SKM-1 (cell line): ENCODE measurements around the gene EFNA3.

Experiments used
- DNase-seq: peaks from one replicate; lab custom pipeline; 2025; ENCODE audit not compliant: unreplicated experiment; lab: John Stamatoyannopoulos, UW

EFNA3 gene

DNA sequence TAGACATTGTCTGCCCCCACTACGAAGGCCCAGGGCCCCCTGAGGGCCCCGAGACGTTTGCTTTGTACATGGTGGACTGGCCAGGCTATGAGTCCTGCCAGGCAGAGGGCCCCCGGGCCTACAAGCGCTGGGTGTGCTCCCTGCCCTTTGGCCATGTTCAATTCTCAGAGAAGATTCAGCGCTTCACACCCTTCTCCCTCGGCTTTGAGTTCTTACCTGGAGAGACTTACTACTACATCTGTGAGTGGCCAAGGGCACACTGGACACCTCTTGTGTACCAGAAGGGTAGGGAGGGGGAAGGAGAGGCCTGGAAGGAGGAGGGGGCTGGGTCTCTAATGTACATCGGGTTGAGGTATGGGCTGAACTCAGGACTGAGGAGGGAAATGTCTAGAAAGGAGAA is 11.9 kb upstream of the EFNA3 start:
- DNase-seq: no peak

DNA sequence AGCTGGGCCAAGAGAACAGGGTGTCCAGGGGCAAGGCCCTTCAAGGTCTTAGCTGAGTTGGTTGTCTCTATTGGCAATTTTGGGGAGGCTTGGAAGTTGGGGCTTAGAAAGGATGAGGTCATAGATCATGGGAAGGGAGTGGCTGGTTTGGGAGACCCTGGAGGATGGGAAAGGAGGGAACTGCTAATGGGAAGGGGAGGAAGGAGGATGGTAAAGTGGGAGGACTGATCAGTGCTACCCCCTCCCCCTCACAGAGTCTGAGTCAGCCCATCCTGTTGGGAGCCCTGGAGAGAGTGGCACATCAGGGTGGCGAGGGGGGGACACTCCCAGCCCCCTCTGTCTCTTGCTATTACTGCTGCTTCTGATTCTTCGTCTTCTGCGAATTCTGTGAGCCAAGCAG is 10.0 kb upstream of the EFNA3 start:
- no peak for DNase-seq

DNA sequence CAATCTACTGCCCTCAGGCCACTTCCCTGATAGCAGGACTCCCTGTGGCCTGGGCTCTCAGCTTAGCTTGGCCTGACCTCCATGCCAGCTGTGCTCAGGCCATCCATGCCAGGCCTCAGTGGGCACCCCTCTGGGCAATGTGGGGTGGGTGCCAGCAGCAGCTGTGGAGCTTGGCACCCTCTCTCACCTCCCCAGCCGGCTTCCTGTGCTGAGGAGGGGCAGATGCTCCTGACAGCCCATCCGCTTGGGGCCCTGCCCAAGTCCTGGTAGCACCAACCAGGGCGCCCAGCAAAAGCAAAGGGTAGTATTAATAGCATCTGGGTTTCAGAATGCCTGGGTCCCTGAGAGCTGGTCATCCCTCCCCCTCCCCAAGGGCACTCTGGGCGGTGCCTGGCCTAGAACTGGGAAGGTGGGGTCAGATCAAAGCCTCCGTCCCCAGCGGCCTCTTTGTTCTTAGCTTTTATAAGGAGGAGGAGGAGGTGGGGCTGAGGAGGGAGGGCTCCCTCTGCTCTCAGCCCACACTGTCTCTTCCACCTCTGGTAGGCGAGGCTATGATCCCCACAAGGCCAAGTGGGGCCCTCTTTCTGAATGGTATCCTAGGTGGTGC is 9.0 kb upstream of the EFNA3 start:
- DNase-seq: no peak

DNA sequence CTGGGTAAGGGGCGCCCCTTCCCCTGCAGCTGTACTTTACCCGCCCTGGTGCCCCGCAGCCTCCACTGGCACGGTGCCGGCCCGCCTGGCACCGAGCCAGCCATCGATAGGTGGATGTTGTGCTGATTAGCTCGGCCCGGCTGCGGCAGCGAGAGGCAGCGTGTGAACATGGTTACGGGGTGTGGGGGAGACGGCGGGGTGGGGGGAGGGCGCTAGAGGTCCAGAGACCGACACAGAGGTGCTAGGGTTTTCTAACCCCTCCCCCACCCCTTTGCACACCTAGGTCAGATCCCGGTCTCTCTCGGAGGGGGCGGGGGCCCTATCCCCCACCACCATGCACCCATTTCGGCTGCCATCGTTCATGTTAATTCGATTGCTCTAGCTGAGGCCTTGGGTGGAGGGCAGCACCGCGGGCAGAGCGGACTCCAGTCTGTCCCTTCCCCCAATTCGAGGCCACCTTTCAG is 8.4 kb upstream of the EFNA3 start:
- DNase-seq: no peak

DNA sequence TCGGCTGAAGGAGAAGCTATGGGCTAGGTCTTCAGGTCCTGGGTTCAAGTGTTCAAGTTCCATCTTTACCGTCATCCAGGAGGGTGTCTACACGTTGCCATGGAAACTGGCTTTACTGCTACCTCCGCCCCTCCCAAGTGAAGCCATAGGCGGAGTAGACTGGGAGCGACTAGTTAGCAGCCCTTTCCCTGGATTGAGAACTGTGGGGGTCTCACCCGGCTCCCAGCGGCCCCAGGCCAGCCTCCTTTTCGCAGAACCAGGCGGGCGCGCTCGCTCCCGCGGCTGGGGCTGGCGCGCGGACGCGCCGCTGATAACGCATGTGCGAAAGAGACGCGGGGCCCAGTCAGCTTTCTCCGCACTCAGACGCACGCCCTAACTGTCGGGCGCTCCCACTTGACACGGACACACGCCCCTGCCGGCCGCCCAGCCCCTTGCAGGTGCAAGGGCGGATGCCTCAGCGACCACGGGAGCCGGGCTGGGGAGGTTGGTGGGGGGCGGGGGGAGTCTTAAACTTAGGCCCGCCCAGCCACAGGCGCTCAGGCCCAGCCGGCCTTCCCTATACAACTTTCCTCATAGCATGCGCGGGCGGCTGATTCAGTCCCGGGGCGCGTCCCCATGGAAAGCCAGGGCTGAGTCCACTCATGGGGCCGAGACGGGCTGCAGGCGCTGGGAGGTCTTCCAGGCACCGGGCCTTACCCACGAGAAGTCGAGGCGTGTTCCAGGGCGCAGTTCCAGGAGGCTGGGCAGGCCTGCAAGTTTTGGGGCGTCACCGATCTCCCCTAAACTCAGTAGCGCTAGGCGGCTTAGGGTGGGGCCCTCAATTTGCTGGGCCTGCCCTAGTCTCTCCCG is 7.7 kb upstream of the EFNA3 start:
- DNase-seq: no peak

DNA sequence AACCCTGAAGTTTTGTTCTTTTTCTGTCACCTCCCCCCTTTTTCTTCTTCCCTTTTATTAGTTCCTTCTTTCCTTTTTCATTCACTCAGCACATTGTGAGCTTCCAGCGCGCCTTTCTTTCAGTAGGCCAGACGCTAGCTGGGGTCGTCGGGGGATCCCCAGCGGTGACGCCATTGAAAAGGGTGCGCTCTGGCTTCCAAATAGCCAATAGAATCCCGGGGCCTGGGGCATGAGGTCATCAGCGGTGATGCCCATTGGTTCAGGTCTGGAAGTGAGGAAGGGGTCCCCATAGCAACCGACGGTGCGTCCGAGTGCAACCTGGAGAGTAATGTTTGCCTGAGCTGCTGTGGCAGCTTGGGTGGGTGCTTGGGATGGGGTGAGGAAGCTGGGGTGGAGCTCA is 6.9 kb upstream of the EFNA3 start:
- DNase-seq: no peak

DNA sequence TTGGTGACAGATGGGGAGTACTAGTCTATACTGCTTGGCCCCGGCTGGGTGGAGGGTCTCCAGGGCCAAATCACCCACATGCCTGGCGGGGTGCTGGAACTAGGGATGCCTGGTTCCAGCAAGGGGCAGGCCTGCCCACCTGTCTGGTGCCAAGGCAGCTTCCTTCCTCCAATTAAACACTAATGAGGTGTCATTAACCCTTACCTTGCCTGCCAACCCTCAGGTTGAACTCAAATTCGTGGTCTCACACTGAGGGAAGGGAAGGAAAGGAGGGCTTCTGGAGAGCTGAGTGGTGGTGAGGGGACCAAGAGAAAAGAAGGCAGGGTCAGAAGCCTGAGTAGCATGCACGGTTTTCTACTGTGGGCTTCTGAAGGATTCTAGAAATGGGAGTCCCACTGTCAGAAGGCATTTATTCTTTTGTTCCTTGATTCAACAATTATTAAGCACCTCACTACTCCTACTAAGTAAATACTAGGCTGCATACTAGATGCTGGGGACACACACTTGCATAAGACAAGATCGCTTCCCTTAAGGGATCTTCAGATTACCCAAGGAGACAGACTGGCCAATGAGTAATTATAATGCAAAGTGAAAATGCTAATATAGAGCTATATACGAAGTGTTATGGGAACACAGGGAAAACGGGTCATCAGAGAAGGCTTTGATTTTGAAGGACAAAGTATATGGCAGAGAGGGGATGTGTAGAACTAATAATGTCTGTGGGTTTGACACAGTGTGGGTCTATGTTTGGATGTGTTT is 5.9 kb upstream of the EFNA3 start:
- no peak for DNase-seq

DNA sequence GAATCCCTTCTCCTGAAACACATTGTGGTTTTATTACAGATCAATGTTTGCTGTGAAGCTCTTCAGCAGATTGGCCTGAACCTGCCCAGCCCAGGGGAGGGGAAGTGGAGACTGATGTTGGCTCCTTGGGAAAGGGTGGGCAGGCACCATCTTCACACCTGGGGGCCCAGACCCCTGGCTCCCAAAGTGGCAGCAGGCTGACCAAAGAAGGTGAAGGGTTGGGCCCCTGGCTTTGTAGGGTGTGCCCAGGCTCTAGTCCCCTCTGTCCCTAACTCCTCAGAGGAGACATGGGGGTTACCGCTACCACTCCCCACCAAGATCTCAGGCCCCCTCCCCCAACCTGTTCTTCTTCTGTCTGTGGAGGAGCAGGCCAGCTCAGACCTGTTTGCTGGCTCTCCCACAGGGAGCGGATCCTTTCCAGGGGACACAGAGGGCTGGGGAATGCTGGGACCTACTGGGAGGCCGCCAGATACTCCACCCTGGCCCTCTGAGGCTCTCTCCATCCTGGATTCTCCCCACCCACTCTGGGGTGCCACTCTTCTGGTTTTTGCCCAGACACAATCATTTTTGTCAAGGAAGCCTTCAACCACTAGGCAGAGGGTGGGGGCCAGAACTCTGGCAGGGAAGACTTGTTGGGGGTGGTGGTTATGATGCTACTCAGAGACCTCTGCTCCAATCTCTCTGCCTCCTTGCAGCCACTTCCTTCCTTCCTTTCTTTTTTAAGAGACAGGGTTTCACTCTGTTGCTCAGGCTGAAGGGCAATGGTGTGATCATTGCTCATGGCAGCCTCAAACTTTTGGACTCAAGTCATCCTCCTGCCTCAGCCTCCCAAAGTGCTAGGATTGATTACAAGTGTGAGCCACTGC is 5.0 kb upstream of the EFNA3 start:
- DNase-seq: no peak

DNA sequence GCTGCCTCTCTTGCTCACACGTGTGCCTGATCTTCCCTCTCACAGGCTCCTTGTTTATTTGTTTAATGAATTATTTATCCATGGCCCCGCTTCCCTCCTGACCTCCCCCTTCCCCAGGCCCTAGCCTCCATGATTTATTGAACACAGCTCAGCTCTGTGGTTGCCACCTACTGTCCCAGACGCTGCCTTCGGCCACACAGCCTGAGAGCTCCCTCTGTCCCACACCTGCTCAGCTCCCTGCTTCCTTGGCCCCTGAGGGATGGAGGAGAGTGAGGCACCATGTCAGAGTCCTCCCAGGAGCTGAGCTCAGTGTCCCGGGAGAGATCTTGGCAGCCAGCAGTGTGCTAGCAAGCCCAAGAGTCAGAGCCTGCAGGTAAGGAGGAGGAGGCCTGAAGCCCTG is 3.1 kb upstream of the EFNA3 start:
- DNase-seq: no peak

DNA sequence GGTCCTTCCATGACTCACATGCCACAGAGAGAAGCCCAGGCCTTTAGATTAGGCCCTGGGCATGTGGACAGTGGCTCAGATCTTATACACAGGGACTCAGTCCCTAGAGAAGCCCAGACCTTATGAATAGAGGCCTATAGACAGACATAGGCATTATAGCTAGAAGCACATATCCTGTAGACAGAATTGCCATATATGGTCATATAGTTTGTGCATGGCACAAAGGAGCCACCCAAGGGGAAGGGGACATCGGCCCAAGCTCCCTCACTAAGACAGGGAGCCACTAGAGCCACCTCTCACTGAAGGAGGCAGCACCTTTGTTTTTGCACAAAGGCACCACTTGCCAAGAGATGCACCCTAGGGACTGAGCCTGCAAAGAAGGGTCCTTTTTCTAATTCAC is 2.3 kb upstream of the EFNA3 start:
- DNase-seq: no peak

DNA sequence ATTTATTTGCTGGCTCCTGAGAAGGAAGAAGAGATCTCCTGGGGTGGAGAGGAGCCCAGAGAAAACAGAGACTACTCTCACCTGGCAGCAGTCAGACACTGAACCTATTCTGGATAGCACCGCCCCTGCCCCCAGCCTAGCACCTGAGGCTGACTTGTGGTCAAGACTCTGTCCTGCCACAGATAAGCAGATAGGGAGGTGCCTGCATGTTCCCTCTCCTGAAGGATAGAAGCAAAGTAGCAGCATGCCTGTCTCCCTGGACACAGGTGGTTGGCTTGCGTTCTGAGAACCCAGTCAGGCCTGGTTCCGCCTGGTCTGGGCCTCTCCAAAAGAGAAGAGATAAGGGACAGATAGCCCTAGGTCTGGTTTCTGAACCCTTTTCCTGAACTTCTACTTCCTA is 1.3 kb upstream of the EFNA3 start:
- DNase-seq: no peak

DNA sequence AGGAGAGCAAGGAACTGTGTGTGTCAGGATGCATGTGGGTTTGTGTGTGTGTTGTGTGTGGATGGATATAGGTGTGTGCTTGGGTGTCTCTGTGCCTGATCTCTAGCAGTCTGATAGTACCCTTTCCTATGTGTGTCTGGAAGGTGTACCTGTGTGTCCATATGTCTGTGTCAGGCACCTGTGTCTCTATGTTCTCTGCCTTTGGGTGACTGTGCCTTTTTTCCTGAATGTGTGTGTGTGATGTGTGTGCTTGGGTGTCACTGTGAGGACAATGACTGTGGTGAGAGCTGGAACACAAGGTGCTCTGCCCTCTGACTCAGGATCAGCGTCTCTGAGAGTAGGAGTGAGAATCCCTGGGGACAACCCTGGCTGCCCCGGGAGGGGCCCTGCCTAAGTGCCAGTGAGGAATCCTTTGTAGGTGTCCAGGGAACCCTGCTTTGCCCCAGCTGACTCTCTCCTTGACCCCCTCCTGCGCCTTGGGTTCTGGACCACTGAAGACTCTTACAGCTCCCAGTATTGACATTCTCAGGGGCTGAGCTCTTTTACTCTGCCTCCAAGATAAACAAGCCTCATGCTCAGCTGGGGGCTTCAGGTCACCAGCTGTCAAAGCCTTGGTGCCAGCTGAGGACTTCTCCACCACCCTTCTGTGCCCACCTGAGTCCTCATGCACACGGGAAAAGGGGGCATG is 735 bp upstream of the EFNA3 start:
- DNase-seq: no peak

DNA sequence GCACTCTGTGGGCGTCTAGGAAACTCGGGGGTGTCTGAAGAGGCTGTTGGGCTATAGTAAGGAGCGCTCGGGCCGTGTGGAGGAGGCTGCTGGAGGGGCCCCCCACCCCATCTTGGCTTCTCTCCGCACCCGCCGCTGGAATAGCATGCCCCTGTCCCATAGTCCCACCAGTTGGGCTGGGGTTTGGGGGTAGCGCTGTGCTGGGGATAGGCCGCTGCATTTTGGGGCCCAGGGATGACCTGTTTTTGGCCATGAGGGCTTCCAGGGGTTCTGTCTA is 511 bp downstream of the EFNA3 start:
- DNase-seq: no peak

DNA sequence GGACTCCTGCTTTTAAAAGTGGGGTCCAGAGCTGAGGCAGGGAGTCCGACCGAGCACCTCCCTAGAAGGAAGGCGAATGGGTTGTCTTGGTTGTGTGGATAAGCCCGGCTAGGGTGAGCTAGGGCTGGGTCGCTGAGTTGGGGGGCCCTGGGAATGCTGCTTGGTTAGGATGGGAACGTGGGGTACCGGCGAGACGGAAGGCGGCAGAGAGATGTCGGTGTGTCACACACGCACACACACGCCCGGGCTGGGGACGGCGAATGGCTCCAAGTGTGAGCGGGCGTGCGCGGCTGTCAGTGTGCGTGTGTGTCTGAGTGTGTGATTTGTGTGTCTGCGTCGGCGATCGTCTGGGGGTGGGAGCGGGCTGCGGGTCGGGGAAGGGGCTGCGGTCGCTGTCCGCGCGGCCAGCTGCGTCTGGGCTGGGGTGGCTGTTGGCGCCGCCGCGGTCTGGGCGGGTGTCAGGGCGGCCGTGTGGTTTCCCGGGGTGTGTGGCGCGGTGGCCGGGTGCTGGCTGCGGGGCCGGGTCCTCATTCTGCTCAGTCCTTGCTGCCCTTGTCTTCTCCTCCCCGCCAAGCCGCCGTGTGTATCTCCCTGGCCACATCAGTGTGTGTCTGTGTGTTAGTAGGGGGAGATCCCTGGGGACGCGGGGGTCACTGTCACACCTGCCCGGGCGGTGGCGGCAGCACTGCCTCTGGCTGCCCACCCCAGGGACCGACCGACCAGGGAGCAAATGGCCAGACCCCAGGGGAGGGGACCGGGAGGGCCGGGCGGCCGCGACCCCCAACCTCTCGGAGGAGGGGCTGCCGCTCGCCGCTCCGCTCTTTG is 1.1 kb downstream of the EFNA3 start:
- no peak for DNase-seq

DNA sequence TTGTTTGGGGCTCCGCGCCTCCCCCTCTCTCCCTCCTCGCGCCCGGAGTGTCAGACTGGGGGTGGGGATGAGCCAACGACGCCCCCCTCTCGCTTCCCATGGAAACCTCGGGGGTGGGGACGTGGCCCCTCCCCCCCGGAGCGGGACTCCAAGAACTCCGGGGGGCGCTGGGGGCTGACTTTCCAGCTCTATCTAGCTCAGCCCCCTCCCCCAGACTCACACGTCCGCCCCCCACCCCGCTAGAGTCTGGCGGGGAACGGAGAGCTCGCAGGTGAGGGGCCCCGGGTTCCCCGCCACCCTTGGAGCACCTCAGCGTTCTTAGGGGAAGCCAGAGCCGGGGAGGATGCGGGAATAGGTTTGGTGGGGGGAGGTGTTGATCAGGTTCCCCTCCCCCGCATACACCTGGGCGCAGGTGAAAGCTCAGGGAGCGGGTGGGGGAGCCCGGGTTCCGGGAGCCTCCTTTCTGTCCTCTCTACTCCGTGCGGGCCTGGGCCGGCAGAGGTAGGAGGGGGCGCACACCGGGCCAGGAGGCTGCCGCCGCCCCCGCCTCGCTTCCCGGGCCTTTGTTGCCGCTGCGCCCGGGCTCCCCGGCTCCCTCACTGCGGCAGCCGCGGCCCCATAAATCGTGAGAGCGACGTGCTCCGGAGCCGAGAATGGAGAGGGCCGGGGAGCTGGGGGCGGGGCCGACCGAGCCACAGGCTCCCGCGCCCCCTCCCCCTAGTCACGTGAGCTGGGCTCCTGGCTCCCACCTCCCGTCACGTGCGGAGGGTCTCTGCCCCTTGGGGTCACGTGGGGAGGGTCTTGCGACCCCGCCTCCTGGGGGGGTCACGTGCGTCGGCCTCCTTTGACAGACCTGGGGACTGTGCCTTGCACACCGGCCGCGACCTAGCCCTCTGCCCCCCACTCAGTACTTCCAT is 1.9 kb downstream of the EFNA3 start:
- DNase-seq: no peak

DNA sequence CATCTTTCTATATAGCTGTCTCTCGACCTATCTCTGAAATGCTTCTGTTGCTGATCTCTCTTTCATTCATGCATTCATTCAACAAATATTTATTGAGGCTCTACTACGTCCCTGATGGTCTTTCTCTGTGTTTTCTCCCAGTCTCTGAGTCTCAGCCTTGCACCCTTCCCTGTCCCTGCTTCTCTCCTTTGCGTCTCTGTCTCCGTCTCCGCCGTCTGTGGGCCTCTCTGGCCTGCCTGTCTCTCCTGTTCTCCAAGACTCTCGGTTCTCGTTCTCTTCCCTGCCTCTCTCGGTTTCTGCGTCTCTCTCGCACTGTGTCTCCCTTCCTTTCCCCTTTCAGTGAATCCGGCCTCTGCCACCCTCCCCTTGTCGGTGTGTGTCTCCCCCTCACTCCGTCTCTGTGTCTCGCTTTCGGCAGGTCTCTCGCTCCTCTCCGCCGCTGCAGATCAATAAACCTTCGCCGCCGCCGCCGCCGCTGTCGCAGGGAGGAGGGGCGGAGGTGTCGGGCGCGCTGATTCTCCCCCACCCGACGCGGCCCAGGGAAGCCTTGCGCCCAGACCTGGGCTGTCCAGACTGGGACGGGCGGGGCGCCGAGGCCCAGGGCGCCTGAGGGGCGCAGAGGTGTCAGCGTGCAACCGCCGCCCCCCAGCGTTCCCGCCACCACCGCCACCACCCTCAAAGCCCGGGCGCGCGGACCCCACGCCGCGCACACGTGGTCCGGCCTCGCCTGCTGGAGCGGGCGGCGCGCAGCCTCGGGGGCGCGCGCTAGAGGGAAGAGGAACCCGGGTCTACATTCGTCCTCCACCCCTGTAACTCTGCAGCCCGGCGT is 3.0 kb downstream of the EFNA3 start:
- DNase-seq: no peak

DNA sequence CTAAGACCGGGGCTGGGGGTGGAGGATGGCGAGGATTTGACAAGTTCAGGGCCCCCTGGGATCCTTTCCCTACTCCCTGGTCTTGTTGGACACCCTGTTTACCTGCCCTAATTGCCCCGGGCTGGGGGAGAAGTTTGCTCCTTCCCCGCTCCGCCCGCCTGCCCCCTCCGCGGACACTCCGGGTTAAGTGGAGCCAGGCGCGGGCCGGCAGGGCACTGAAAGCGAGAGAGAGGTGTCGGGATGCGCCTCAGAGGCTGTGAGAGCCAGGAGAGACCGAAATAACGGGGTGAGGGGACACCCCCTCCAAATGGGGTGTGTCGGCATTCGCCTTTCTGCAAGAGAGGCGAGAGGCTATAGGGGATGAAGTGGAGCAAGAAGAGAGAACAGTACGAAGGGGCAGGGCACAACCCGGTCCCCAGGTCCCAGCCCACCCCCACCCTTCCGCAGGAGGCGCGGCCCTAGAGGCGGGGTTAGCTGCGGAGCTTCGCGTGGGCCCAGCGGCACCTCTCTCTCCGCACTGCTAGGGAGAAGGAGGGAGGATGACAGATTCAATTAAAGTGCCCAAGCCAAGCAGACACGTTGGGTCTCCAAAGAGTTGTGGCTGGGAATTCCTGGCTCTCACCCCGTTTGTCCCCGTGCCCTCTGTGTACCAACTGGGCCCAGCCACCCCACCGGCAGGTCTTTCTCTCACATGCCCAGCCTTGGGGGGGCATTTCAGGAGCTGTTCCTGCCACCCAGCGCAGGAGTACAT is 3.8 kb downstream of the EFNA3 start:
- DNase-seq: no peak
